Urothelium cell line (cell line): Measurements from ENCODE around the gene CLPTM1L.
"Not testable (repeated sequence)": the region's sequence is repeated elsewhere in the genome, so short reads cannot be mapped to it uniquely, and the experiment has no call there.

Experiments used
- DNase-seq: peaks from one replicate; pipeline ENCODE4 v3.0.0; 2011; ENCODE audit warnings: low spot score, mixed read lengths
- FAIRE-seq: peaks from 2 replicates; lab custom pipeline; 2011; peaks lifted over from hg19 to GRCh38; lab: Jason Lieb, UNC

Gene CLPTM1L

GRCh38 chr5:1342268-1342667 lies 2.6 kb downstream of the CLPTM1L start:
- FAIRE-seq (no peak), DNase-seq (no peak)

GRCh38 chr5:1341863-1342262 lies 3.0 kb downstream of the CLPTM1L start:
- no peak for FAIRE-seq
- DNase-seq = no peak

DNA sequence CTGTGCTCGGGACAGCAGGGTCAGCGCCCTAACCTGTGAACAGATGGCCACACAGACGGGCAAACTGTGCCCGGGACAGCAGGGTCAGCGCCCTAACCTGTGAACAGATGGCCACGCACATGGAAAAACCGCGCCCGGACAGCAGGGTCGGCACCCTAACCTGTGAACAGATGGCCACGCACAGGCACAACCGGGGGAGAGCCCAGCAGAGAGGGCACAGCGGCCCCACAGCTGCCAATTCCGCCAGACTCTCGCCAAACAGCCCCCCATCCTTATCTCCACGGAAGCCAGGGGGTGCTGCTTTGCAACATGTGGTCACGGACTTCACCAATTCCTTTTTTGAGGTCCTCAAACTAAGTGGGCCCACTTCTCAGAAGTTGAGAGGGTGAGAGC lies 5.1 kb downstream of the CLPTM1L start:
- not testable (repeated sequence) for DNase-seq, FAIRE-seq

- DNase-seq, FAIRE-seq: not testable (repeated sequence)
Measured at GRCh38 chr5:1339139-1339817, 5.6 kb downstream of the CLPTM1L start.

DNA sequence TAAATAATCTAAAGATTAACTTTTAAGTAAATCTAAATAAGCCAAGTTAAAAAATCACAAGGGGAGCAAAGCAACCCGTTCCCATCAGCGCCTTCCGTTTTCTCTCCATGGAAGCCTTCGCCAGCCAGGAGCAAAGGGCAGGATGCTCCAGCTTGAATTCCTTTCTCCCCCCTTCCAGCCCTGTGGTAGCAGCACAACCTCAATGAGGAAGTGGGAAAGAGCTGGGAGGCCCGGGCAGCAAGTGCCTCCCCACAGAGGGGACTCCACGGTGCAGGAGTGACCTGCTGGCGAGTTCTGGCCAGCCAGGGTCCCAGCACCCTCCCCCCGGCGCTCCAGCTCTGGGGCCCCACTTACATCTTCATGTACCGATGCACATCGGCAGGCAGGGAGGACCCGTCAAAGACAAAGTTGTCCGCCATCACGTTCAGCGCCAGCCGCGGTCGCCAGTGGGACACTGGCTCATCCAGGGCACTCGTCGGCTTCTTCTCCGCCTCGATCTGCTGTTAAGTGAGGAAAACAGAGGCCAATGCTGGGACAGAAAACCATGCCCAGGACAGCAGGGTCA lies 6.3 kb downstream of the CLPTM1L start:
- DNase-seq = no peak
- FAIRE-seq = no peak

DNA sequence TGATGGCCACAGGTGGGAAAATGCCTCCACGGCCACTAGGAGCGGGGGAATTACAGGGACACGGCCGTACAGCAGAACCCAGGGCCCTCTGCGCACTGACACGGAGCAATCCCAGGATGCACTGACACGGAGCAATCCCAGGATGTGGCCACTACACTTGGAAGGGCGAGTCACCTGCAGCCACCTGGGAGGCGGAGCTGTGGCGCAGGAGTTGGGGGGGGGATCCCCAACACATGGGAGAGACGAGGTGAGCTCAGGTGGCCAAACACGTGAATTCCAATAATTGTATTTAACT lies 6.8 kb downstream of the CLPTM1L start:
- no peak for DNase-seq
- no peak for FAIRE-seq

DNA sequence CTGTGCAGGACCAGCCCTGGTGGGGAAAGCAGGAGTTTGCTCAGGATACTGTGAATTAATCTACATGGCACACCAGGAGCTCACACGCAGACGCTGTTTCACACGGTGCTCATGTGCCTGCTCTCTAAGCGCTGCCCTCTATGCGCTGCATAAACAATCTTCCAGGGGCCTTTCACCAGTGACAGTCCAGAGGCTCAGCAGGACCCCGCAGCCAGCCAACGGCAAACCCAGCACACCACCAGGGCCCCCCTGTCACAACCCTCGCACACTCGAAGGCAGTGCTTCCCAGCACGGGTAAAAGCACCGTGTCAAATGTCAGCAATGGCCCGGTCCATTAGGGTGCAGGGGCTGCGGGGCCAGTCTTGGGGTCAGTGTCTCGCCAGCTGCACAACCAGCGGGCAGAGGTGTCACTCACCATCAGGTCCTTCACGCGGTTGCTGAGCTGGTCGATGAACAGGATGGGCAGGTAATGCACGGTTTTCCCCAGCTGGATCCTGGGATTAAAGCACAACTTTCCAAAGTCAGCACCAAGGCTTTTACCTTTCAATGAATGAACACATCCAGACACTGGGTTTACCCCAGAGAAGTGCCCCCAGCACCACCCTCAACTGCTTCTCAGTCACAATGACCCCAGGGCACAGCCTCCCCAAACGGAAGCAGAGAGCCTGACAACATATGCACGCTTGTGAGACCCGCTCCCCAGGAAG lies 7.3 kb downstream of the CLPTM1L start:
- no peak for FAIRE-seq
- DNase-seq = no peak

DNA sequence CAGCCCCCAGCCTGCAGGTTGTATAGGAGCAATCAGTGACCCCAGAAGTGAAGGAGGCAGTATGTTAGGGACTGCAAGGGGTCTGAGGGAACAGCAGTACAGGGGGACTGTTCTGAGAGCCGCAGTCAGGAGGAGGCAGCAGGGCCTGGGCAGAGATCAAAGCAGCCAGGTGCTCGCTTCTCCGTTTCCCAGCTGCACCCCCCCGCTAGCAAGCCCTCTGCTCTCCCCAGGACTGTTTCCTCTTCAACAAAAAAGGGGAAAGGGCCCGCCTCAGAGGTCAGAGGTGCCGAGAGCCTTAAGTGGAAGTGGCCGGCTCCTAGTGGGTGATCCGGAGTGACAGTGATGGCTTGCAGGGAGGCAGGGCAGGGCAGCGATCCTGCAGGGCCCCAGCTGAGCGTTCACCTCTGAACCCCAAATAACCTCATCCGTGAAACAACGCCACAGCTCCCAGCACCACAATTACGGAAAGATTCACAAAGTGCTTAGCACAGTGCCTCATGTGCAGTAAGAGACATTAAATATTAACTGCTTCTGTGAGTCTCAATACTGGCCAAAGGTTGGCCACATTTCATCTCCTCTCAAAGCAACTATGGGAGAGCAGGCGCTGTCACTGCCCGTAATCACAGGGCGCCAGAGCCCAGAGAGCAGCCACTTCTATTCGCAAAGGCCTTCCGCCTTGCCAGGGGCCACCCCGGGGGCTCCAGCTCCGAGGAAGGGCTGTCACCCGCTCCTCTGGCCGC lies 8.0 kb downstream of the CLPTM1L start:
- DNase-seq (no peak), FAIRE-seq (no peak)

- DNase-seq (no peak), FAIRE-seq (no peak)
Measured at GRCh38 chr5:1336106-1336561, 8.8 kb downstream of the CLPTM1L start.

- DNase-seq (no peak), FAIRE-seq (no peak)
Measured at GRCh38 chr5:1335540-1336095, 9.3 kb downstream of the CLPTM1L start.

- no peak for FAIRE-seq
- no peak for DNase-seq
Measured at GRCh38 chr5:1334831-1335539, 9.9 kb downstream of the CLPTM1L start.

- DNase-seq = no peak
- FAIRE-seq = no peak
Measured at GRCh38 chr5:1333986-1334385, 10.9 kb downstream of the CLPTM1L start.

DNA sequence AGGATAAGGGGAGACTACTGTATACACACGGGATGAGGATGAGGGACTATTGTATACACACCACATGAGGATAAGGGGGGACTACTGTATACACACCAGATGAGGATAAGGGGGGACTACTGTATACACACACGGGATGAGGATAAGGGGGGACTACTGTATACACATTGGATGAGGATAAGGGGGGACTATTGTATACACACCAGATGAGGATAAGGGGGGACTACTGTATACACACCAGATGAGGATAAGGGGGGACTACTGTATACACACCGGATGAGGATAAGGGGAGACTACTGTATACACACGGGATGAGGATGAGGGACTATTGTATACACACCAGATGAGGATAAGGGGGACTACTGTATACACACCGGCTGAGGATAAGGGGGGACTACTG lies 11.6 kb downstream of the CLPTM1L start:
- not testable (repeated sequence) for DNase-seq
- peak; percentile 99 for FAIRE-seq

DNA sequence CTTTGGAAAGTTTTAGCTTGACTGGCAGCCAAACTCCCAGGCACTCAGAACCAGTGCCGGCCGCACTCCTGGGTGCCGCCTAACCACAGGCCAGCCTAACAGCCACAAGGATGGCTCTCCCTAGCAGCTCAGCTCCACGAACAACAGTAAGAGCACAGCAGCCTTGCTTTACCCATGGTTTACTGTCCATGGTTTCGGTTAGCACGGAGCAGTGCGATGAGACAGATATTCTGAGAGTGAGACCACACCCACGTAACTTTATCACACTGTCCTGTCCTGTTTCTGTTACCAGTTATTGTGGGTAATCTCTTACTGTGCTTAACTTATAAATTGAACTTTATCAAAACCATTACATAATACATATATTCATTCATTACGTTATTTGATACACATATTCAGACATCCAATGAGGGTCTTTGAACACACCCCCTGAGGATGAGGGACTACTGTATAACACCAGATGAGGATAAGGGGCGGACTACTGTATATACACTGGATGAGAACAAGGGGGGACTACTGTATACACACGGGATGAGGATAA lies 12.4 kb downstream of the CLPTM1L start:
- FAIRE-seq (no peak), DNase-seq (no peak)

GRCh38 chr5:1331861-1332405 lies 13.0 kb downstream of the CLPTM1L start:
- no peak for DNase-seq
- no peak for FAIRE-seq

DNA sequence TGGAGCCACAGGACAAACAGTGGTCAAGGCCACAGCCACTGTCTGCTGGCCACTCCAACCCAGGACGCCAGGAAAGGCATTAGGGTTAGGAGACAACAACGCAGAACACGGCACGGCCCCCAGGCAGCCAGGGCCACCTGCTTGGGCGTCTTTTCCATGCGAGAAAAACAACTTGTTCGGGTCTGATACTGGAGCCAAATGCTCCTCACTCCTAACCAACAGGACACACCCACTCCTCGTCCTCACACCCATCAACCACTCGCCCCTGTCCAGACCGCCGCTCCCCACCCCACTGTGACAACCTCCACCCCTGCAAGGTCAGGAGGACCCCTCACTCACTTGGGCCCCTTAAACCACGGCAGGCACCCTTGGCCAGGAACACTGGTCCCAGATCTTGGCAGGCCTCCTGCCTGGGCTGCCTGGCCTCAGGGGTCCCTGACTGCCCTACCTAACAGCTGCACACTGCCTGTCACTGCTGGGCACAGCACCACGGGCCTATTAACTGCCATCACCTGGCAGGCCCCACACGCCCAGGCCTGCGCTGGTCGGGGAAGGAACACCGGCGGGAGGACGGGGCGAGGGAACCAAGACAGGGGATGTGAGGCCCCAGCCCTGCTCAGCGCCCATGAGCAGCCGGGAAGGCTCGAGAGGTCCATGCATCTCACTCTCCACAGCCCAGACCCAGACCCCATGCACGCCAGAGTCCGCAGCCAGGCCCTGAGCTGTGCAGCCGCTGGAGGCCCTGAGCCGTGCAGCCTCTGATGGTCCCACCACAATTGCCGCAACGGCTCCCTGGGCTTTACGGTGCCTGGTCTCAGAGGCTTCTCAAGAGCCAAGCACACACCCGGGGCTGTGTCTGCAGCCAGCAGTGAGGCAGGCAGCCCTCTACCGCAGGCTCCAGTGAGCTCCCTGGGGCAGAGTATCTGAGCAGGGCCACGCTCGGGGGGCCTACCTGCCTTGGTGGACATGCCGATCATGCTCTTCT lies 13.8 kb downstream of the CLPTM1L start:
- DNase-seq (no peak), FAIRE-seq (no peak)

- no peak for FAIRE-seq
- no peak for DNase-seq
Measured at GRCh38 chr5:1330146-1330846, 14.6 kb downstream of the CLPTM1L start.

DNA sequence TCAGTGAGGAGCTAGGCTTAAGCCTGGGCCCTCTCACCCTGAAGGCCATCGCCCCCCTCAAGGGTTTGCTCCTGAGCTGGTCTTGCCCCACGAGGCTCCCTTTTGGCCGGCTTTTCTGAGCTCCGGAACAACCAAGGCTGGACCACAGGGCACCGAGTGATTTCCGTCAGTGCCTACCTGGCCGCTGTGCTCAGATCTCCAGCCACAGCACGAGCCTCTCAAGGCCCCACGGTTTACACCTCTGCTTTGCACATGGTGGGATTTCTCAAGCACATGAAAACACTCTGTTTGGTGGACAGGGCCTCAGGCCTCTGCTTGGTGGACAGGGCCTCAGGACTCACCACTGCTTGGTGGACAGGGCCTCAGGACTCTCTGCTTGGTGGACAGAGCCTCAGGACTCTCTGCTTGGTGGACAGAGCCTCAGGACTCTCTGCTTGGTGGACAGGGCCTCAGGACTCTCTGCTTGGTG lies 15.8 kb downstream of the CLPTM1L start:
- no peak for FAIRE-seq
- DNase-seq = no peak
